ENCODE measurements around the gene SC5D. TPM values are rescaled to one million over a fixed set of nuclear protein-coding genes. Genes with fewer than 3 reads are reported as not detected.

Gene SC5D
- total RNA-seq, 1 donor from 2014 or later, result 15.7 TPM

- H3K27ac ChIP-seq (ENCODE audit: low read depth, low read length), result no peak overlapping the region
- H3K9ac ChIP-seq (ENCODE audit: low read depth in 1 of 3, low read length in 3 of 3), result no peak overlapping the region
- H3K4me1 ChIP-seq (ENCODE audit: control insufficient read depth in 3 of 3, insufficient read depth in 3 of 3, low read length in 3 of 3), result peaks cover 0 to 5% (median 4%) of the 10 kb centered on the region in 3 donors
- H3K4me3 ChIP-seq (ENCODE audit: low read length in 3 of 3), result no peak overlapping the region
- peaks cover 0 to 9% (median under 1%) of the 10 kb centered on the region in 3 donors for H3K36me3 ChIP-seq (ENCODE audit: control insufficient read depth in 3 of 3, insufficient read depth in 3 of 3, low read length in 3 of 3)
- H3K9me3 ChIP-seq (ENCODE audit: control insufficient read depth in 3 of 3, low read length in 3 of 3), result no peaks in the 10 kb centered on the region
- no peaks in the 10 kb centered on the region for H3K27me3 ChIP-seq (ENCODE audit: control insufficient read depth in 3 of 3, insufficient read depth in 3 of 3, low read length in 3 of 3)
Observed at GRCh38 chr11:121300972-121301699, 8.6 kb downstream of the SC5D start.

GRCh38 chr11:121304759-121305158 lies 12.2 kb downstream of the SC5D start:
- peaks cover 4 to 22% (median 18%) of the 10 kb centered on the region in 3 donors for H3K36me3 ChIP-seq (ENCODE audit: control insufficient read depth in 3 of 3, insufficient read depth in 3 of 3, low read length in 3 of 3)

GRCh38 chr11:121308816-121309215 lies 16.2 kb downstream of the SC5D start:
- H3K27ac ChIP-seq (ENCODE audit: low read depth, low read length), result no peak overlapping the region
- H3K4me3 ChIP-seq (ENCODE audit: low read length in 3 of 3), result no peak overlapping the region
- H3K27me3 ChIP-seq (ENCODE audit: control insufficient read depth in 3 of 3, insufficient read depth in 3 of 3, low read length in 3 of 3), result no peaks in the 10 kb centered on the region
- no peaks in the 10 kb centered on the region for H3K4me1 ChIP-seq (ENCODE audit: control insufficient read depth in 3 of 3, insufficient read depth in 3 of 3, low read length in 3 of 3)
- no peak overlapping the region for H3K9ac ChIP-seq (ENCODE audit: low read depth in 1 of 3, low read length in 3 of 3)
- H3K36me3 ChIP-seq (ENCODE audit: control insufficient read depth in 3 of 3, insufficient read depth in 3 of 3, low read length in 3 of 3), result peaks cover 4 to 24% (median 18%) of the 10 kb centered on the region in 3 donors
- no peaks in the 10 kb centered on the region for H3K9me3 ChIP-seq (ENCODE audit: control insufficient read depth in 3 of 3, low read length in 3 of 3)

More at GRCh38 chr11:121304759-121305158, 12.2 kb downstream of the SC5D start:
- Histone ChIP-seq H3K27me3 (ENCODE audit: control insufficient read depth in 3 of 3, insufficient read depth in 3 of 3, low read length in 3 of 3) (no peaks in the 10 kb centered on the region), H3K4me1 (ENCODE audit: control insufficient read depth in 3 of 3, insufficient read depth in 3 of 3, low read length in 3 of 3) (peaks cover 0 to 5% (median 4%) of the 10 kb centered on the region in 3 donors), H3K27ac (ENCODE audit: low read depth, low read length) (no peak overlapping the region), H3K9me3 (ENCODE audit: control insufficient read depth in 3 of 3, low read length in 3 of 3) (no peaks in the 10 kb centered on the region), H3K9ac (ENCODE audit: low read depth in 1 of 3, low read length in 3 of 3) (no peak overlapping the region), H3K4me3 (ENCODE audit: low read length in 3 of 3) (no peak overlapping the region)

- Histone ChIP-seq H3K36me3 (ENCODE audit: control insufficient read depth in 3 of 3, insufficient read depth in 3 of 3, low read length in 3 of 3) (peaks cover 4 to 21% (median 18%) of the 10 kb centered on the region in 3 donors), H3K4me3 (ENCODE audit: low read length in 3 of 3) (no peak overlapping the region), H3K9ac (ENCODE audit: low read depth in 1 of 3, low read length in 3 of 3) (no peak overlapping the region), H3K27ac (ENCODE audit: low read depth, low read length) (no peak overlapping the region), H3K4me1 (ENCODE audit: control insufficient read depth in 3 of 3, insufficient read depth in 3 of 3, low read length in 3 of 3) (no peaks in the 10 kb centered on the region), H3K27me3 (ENCODE audit: control insufficient read depth in 3 of 3, insufficient read depth in 3 of 3, low read length in 3 of 3) (no peaks in the 10 kb centered on the region), H3K9me3 (ENCODE audit: control insufficient read depth in 3 of 3, low read length in 3 of 3) (no peaks in the 10 kb centered on the region)
Observed at GRCh38 chr11:121309688-121310087, 17.1 kb downstream of the SC5D start.

GRCh38 chr11:121310908-121311307 lies 18.3 kb downstream of the SC5D start:
- Histone ChIP-seq H3K9ac (ENCODE audit: low read depth in 1 of 3, low read length in 3 of 3) (no peak overlapping the region), H3K27ac (ENCODE audit: low read depth, low read length) (no peak overlapping the region), H3K4me3 (ENCODE audit: low read length in 3 of 3) (no peak overlapping the region), H3K27me3 (ENCODE audit: control insufficient read depth in 3 of 3, insufficient read depth in 3 of 3, low read length in 3 of 3) (no peaks in the 10 kb centered on the region), H3K9me3 (ENCODE audit: control insufficient read depth in 3 of 3, low read length in 3 of 3) (no peaks in the 10 kb centered on the region), H3K4me1 (ENCODE audit: control insufficient read depth in 3 of 3, insufficient read depth in 3 of 3, low read length in 3 of 3) (no peaks in the 10 kb centered on the region), H3K36me3 (ENCODE audit: control insufficient read depth in 3 of 3, insufficient read depth in 3 of 3, low read length in 3 of 3) (peaks cover 4 to 18% (median 17%) of the 10 kb centered on the region in 3 donors)

GRCh38 chr11:121311373-121311772 lies 18.8 kb downstream of the SC5D start:
- Histone ChIP-seq H3K4me1 (ENCODE audit: control insufficient read depth in 3 of 3, insufficient read depth in 3 of 3, low read length in 3 of 3) (no peaks in the 10 kb centered on the region), H3K4me3 (ENCODE audit: low read length in 3 of 3) (no peak overlapping the region), H3K36me3 (ENCODE audit: control insufficient read depth in 3 of 3, insufficient read depth in 3 of 3, low read length in 3 of 3) (peaks cover 4 to 16% (median 16%) of the 10 kb centered on the region in 3 donors)

GRCh38 chr11:121312483-121312882 lies 19.9 kb downstream of the SC5D start:
- H3K4me3 ChIP-seq (ENCODE audit: low read length in 3 of 3), result no peak overlapping the region
- no peak overlapping the region for H3K9ac ChIP-seq (ENCODE audit: low read depth in 1 of 3, low read length in 3 of 3)
- no peak overlapping the region for H3K27ac ChIP-seq (ENCODE audit: low read depth, low read length)
- H3K36me3 ChIP-seq (ENCODE audit: control insufficient read depth in 3 of 3, insufficient read depth in 3 of 3, low read length in 3 of 3), result peaks cover 3 to 5% (median 5%) of the 10 kb centered on the region in 3 donors
- no peaks in the 10 kb centered on the region for H3K4me1 ChIP-seq (ENCODE audit: control insufficient read depth in 3 of 3, insufficient read depth in 3 of 3, low read length in 3 of 3)
- H3K27me3 ChIP-seq (ENCODE audit: control insufficient read depth in 3 of 3, insufficient read depth in 3 of 3, low read length in 3 of 3), result no peaks in the 10 kb centered on the region
- H3K9me3 ChIP-seq (ENCODE audit: control insufficient read depth in 3 of 3, low read length in 3 of 3), result no peaks in the 10 kb centered on the region

More at GRCh38 chr11:121311373-121311772, 18.8 kb downstream of the SC5D start:
- Histone ChIP-seq H3K9me3 (ENCODE audit: control insufficient read depth in 3 of 3, low read length in 3 of 3) (no peaks in the 10 kb centered on the region), H3K27ac (ENCODE audit: low read depth, low read length) (no peak overlapping the region), H3K27me3 (ENCODE audit: control insufficient read depth in 3 of 3, insufficient read depth in 3 of 3, low read length in 3 of 3) (no peaks in the 10 kb centered on the region), H3K9ac (ENCODE audit: low read depth in 1 of 3, low read length in 3 of 3) (no peak overlapping the region)

GRCh38 chr11:121318848-121319834 lies 26.6 kb downstream of the SC5D start:
- Histone ChIP-seq H3K4me1 (ENCODE audit: control insufficient read depth in 3 of 3, insufficient read depth in 3 of 3, low read length in 3 of 3) (no peaks in the 10 kb centered on the region), H3K4me3 (ENCODE audit: low read length in 3 of 3) (no peak overlapping the region), H3K27me3 (ENCODE audit: control insufficient read depth in 3 of 3, insufficient read depth in 3 of 3, low read length in 3 of 3) (peaks cover 0 to 8% (median 4%) of the 10 kb centered on the region in 3 donors), H3K27ac (ENCODE audit: low read depth, low read length) (no peak overlapping the region), H3K9me3 (ENCODE audit: control insufficient read depth in 3 of 3, low read length in 3 of 3) (no peaks in the 10 kb centered on the region), H3K36me3 (ENCODE audit: control insufficient read depth in 3 of 3, insufficient read depth in 3 of 3, low read length in 3 of 3) (no peaks in the 10 kb centered on the region), H3K9ac (ENCODE audit: low read depth in 1 of 3, low read length in 3 of 3) (no peak overlapping the region)

- peaks cover 0 to 8% (median 4%) of the 10 kb centered on the region in 3 donors for H3K27me3 ChIP-seq (ENCODE audit: control insufficient read depth in 3 of 3, insufficient read depth in 3 of 3, low read length in 3 of 3)
- no peaks in the 10 kb centered on the region for H3K9me3 ChIP-seq (ENCODE audit: control insufficient read depth in 3 of 3, low read length in 3 of 3)
- no peak overlapping the region for H3K4me3 ChIP-seq (ENCODE audit: low read length in 3 of 3)
- H3K27ac ChIP-seq (ENCODE audit: low read depth, low read length), result no peak overlapping the region
- no peak overlapping the region for H3K9ac ChIP-seq (ENCODE audit: low read depth in 1 of 3, low read length in 3 of 3)
- H3K36me3 ChIP-seq (ENCODE audit: control insufficient read depth in 3 of 3, insufficient read depth in 3 of 3, low read length in 3 of 3), result no peaks in the 10 kb centered on the region
- no peaks in the 10 kb centered on the region for H3K4me1 ChIP-seq (ENCODE audit: control insufficient read depth in 3 of 3, insufficient read depth in 3 of 3, low read length in 3 of 3)
Observed at GRCh38 chr11:121321614-121322243, 29.2 kb downstream of the SC5D start.
